HG02852 (cell line): Measurements from ENCODE around the gene LYRM9.
"Not testable (repeated sequence)": the region's sequence is repeated elsewhere in the genome, so short reads cannot be mapped to it uniquely, and the experiment has no call there.

Experiments
- ATAC-seq: cut with Tn5 transposase; IDR thresholded peaks from one replicate; pipeline ENCODE4 v1.9.1; 2021; ENCODE audit warnings: mild to moderate bottlenecking, moderate library complexity; ENCODE audit not compliant: unreplicated experiment

The LYRM9 gene

DNA sequence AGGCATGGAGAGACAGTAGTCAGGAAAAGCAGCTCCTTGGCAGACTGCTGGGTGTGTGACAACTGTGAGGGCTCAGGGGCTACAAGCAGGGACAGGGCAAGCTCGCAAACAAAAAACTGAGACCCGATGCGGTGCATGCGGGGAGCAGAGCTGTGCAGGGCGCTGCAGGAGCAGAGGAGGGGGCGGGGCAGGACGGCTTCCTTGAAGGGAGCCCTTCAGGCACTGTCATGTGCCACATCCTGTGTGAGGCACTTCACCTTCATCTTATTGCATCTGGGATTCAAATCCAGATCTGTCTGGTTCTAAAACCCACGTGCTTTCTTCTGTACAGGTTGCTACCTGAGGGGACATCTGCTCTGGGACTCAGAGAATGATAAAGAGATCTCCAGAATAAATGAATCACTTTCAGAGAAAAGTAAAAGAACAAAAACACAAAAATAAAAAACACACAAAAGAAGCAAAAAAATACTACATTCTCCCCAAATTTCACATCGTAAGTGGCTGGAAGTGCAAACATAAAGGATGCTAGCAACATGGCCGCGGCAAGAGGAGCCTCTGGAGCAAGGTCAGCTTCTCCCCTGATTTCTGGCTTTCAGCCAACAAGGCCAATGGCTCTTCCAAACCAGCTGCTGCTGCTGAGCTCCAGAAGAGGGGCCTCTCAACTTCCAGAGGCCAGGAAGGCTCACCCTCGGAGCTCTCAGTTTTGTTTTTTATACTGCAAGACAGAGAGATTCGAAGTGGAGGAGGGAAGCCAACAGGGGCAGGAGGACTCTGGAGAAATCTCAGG is 14.2 kb downstream of the LYRM9 start:
- no peak for ATAC-seq

DNA sequence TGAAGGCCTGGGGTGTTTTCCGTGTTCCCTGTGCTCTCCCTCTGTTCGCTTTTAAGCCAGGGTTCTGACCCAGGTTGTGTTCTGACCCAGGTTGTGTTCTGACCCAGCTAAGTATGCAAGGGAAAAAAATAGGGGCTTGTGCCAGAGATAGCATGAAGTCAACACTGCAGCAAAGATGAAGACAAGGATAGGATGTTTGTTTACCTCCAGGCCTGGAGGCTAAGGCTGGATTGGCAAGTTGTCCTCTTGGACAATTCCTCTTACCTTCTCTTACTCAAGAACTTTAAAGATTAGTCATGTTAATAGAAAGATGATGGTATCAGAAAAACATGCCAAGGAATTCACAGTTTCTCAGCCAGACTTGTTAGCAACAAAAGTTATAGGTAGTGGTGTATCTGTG is 19.4 kb downstream of the LYRM9 start:
- ATAC-seq = no peak

DNA sequence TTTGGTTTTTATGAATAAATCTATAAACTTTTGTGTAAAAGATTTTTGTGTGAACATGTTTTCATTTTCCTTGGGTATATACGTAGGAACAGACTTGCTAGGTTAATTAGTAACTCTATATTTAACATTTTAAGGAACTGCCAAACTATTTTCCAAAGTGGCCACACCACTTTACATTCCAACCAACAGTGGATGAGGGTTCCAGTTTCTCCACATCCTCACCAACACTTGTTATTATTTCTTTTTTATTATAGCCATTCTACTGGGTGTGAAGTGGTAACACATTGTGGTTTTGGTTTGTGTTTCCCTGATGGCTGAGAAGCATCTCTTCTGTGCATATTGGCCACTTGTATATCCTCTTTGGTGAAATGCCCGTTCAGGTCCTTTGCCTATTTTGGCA is 20.0 kb downstream of the LYRM9 start:
- no peak for ATAC-seq

DNA sequence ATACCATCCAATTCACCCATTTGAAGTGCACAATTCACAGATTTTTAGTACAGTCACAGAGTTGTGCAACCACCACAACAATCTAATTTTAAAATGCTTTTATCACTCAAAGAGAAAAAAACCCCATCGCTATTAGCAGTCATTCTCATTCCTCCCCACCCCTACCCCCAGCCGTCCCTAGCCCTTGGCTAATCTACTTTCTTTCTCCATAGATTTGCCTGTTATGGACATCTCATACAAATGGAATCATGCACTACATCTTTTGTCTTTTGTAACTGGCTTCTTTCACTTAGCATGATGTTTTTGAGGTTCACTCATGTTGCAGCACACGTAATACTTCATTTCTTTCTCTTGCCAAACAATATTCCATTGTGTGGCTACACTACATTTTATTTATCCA is 20.4 kb downstream of the LYRM9 start:
- ATAC-seq = no peak

DNA sequence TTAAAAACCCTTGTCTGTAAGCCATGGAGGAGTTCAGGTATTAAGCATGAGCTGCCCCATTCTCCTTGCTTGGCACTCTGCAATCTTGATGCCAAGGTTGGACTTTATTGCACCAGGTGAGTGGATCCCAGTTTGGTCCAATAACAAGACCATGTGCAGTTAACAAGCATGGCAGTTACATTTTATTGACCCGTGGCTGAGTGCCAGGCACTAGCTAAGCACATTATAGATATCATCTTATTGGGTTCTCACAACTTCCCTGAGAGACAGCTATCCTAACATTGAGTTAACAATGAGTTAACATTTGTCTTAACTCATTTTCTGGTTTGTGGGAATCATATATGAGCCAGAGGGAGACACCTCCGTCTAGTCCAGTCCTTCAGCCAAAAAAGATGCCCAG is 21.8 kb downstream of the LYRM9 start:
- ATAC-seq = no peak

DNA sequence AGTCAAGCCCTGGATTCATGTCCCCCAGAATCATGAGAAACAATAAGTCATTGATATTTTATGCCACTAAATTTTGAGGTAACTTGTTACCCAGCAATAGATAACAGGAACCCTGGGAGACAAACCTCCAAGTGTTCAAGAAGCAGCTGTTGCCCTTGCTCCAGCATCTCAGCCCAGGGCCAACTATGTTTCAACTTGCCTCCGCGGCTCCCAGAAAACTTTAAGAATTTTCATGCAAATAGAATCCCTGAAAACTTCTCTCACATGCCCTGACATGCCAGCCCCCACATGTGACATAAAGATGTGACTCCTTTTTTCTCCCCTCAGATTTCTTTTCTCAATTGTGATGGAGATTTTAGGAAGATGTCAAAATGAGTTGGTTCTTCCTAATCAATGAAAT is 22.8 kb downstream of the LYRM9 start:
- no peak for ATAC-seq

DNA sequence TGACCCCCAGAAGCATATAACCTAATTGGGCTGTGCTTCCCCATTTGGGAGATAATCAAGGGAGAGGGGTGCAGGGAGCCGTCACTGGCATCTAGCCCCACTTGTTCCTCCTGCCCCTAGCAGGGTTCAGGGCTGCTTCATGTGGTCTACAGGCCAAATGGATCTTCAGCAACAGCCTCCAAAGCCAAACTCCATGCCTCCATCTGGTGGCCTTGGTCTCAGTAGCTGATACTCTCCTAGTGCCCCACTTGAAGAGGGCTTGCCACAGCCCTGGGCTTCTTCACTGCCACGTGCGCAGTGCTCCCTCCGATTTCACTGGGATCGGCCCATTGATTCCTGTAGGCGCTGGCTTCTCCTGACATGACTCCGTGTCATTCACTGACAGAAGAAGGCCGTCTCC is 24.6 kb downstream of the LYRM9 start:
- ATAC-seq = no peak

DNA sequence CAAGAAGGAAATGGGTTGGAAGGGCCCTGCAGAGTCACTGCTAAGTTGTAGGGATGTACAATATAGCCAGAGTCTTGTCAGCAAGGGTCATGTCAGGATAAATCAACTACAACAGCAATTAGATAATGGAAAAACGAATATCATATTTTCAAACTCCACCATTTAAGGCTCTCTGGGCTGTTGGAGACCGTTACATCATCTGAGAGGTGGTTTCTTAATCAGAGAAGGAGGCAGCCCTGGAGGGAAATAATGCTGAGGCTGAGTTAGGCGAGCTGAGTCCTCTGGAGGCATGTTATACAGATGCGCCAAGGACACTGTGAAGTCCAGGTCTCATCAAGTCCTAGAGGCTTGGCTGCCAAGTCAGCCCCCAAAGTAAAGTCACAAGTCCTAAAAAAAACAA is 30.3 kb downstream of the LYRM9 start:
- no peak for ATAC-seq

DNA sequence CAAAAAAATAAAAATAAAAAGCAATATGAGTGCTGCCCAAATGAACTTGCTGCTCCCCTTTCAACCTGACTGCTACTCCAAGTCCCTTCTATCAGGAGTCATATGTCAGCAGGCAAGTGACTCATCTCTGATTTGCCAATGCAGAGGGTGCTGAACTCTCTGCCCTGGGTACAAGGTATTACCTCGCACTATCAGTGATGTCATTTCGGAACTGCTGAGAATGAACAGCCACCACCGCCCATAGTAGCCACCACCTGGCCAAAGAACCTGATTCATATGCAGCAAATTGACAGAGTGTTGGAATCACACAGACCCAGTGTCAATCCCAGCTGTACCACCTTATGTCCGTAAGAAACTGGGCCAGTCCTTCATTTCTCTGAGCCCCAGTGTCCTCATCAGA is 31.2 kb downstream of the LYRM9 start:
- ATAC-seq = no peak

DNA sequence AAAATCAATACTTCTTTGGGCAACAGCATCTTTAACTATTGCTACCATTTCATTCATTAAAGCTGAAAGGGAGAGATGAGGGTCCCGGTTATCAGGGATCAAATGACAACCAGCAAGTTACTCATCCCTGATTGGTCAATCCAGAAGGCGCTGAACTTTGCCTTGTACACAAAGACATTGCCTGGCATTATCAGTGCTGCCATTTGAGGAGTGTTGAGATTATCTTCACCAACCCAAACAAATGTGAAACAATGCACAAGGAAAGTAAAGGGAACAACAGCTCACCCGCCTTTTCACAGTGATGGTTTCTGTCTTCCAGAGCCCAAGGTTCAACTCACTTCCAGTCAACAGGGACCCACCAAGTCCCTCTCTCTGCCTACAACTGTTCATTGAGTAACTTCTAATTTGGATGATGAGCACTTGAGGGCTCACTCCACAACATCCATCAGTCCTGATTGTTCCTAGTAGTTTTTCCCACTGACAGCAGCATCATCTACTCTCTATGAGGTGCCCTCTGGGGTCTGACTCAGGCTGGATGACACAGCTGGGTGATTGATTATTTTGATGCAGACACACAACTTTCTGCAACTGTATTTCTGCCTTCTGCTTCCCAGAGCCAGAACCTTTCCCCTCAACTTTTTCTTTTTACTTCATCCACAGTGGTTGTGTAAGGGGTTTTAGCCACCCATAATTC is 32.0 kb downstream of the LYRM9 start:
- no peak for ATAC-seq

DNA sequence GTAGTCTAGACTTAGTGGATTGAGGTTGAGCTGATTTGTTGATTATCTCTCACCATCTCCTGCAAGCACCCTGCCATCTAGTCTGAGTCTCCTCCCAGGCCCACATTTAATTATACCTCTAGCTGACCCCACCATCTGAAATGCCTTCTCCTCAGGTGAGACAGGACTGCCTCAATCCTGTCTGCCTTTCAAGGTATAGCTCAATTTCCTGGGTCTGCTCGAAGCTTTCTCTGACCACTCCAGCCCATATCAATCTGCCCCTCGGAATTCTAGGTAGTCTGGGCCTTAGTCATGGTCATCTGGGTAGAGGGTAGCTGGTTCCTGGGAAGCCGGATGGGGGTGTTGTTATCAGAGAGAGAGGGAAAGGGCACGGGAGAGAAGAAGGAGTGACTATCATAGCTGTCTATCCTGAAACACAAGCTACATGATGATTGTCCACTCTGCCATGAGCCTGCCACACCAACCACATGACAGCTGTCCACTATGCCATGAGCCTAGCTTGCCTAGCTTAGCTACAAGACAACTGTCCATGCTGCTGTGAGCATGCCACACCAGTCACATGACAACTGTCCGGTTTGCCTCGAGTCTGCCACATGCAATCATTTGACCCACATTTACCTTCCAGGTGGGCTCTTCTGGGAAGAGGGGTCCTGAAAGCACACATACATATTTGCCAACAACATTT is 34.4 kb downstream of the LYRM9 start:
- no peak for ATAC-seq

DNA sequence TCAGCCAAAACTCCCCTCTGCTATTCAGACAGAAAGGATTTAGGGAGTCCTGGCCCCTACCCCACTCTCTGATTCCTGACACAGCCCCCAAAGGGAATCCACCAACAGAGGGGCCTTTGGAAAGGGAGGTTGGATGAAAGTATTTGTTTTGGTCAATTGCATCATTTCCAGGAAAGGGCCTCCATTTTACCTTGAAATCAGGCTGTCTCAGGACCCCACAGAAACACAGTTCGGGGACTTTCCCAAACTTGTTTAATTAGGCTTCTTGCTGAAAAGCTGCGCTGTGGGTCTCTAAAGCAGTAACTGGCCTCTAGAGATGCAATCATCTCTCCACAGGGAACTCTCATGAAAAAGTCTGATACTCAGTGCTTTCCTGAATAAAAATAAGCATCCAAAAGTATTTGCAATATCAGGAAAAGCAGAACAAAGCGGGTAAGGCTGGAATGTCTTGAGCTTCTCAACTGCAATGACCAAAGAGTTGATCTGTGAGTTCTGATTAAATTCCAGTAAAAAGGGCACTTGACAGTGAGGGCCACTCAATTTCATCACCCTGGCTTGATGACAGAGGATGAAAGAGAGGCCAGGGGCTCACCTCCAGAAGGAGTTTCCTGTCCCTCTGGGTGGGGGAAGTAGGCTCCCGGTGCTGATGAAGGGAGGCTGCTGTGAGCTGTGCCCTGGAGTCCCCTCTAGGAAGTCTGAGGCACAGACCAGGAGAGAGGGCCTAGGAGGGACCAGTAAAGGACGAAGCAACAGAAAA is 36.3 kb downstream of the LYRM9 start:
- no peak for ATAC-seq

DNA sequence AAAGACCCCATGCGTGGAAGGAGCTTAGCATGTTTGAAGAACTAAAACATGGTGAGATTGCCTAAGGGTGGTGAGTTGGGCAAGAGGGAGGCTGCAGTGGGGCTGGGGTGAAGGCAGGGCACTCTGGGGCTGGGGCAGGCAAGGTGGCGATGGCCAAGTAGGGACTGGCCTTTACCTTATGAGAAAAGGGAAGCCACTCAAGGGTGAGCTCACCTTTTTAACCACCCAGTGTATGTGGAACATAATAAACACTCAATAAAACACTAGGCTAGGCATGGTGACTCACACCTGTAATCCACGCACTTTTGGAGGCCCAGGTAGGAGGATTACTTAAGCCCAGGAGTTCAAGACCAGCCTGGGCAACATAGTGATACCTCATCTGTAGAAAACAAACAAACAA is 37.7 kb downstream of the LYRM9 start:
- no peak for ATAC-seq

DNA sequence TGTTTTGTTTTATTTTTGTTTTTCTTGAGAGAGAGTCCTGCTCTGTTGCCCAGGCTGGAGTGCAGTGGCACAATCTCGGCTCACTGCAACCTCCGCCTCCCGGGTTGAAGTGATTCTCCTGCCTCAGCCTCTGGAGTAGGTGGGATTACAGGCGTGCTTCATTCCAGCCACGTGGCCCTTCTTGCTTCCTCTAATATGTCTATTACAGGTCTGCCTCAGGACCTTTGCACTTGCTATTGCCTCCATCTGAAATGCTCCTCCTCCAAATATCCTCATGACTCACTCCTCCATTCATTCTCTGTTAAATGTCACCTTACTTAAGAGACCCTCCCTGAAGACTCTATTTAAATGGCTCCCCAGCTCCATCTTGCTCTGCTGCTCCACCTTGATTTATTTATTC is 39.0 kb downstream of the LYRM9 start:
- no peak for ATAC-seq

DNA sequence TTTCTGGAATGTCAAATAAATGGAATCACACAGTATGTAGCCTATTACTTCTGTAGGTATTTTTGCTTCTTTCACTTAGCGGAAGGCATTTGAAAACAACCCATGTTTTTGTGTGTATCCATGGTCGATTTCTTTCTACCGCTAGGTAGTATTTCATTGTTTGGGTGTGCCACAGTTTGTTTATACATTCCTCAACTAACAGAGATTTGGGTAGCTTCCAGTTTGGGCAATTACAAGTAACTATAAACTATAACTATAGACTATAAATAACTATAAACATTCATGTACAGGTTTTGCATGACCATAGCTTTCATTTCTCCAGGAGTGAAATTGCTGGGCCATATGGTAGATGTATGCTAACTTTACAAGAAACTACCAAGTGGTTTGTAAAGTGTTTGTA is 40.1 kb downstream of the LYRM9 start:
- no peak for ATAC-seq

DNA sequence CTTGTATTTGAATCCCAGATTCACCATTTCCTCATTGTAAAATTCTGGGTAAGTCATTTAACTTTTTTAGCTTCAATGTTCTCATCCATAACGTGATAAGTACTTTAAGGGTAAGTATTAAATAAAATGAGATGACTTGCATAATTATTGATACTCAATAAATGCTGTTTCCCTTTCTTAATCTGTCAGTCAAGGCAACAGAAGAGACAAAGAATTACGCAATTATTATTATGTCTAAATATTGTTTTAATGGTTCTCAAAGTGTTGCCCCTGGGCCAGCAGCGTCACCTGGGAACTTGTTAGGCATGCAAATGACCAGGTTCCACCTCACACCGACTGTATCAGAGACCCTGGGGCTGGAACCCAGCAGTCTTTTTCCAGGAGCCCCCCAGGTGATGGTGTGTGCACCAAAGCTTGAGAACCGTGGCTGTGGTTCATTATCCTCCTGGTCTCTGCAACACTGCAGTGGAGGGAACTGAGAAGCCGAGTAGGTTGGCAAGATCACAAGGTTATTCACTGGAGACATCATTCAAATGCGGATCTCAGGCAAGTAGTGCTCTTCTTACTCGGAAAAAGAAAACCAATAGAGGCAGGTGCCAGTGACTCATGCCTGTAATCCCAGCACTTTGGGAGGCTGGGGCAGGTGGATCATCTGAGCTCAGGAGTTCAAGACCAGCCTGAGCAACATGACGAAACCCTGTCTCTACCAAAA is 43.5 kb downstream of the LYRM9 start:
- ATAC-seq = no peak

DNA sequence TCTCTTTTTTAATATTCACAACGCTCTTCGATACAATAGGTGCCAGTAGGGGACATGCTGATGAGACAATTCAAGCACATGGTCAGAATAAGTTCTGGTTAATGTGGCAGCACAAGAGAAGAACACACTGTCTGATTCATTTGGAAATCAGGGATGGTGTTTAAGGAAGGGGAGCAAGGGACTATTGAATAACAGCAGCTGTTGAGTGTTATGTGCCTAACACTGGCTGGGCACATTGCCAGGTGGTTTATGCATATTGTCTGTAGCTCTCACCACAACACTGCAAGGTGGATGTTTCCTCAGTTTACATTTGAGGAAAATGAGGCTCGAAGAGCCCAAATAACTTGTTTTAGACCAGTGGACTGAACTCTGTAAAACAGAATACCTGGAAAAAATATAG is 44.2 kb downstream of the LYRM9 start:
- no peak for ATAC-seq

DNA sequence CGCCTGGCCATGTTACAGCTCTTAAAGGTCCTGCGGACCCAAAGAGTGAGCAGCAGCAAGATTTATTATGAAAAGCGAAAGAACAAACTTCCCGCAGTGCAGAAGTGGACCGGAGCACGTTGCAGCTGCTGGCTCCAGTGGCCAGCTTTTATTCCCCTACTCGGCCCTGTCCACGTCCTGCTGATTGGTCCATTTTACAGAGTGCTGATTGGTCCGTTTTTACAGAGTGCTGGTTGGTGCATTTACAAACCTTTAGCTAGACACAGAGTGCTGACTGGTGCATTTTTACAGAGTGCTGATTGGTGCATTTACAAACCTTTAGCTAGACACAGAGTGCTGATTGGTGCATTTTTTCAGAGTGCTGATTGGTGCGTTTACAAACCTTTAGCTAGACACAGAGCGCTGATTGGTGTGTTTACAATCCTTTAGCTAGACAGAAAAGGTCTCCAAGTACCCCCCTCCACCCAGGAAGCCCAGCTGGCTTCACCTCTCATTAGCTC is 46.3 kb downstream of the LYRM9 start:
- ATAC-seq = not testable (repeated sequence)

DNA sequence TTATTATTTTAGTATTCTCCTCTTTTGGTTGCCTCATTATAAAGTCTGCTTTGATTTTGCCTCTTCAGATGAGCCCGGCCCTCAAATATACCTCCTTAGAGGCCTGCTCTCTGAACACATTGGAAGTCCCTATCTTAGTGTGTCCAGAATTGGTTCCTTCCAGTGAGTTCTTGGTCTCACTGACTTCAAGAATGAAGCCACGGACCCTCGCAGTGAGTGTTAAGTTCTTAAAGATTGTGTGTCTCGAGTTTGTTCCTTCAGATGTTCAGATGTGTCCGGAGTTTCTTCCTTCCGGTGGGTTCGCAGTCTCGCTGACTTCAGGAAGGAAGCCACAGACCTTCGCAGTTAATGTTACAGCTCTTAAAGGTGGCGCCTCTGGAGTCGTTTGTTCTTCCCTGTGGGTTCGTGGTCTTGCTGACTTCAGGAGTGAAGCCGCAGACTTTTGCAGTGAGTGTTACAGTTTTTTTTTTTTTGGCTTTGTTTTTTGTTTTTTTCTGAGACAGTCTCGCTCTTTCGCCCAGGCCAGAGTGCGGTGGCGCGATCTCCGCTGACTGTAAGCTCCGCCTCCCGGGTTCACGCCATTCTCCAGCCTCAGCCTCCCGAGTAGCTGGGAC is 47.0 kb downstream of the LYRM9 start:
- no peak for ATAC-seq
